ENCODE measurements around the gene ZNF501. TPM values are rescaled to one million over a fixed set of nuclear protein-coding genes. Genes with fewer than 3 reads are reported as not detected.

Gene ZNF501
- 3.0 and 3.7 TPM in 2 replicates for total RNA-seq

GRCh38 chr3:44729384-44729910 is at the start of gene ZNF501:
ZNF501 (plus strand) TSS chr3:44729635; CDS start chr3:44734422, 4,787 bp downstream.

GRCh38 chr3:44712455-44713075 is 16.9 kb upstream of the ZNF501 start, which contains the start of gene ZNF502:
ZNF502 (plus strand) TSS chr3:44712660; CDS start chr3:44720262, 7,602 bp downstream.

GRCh38 chr3:44761424-44762169 is 32.2 kb downstream of the ZNF501 start, which contains the start of the genes KIAA1143 and KIF15:
KIAA1143 (minus strand) TSS chr3:44761619; CDS start chr3:44761602, 17 bp downstream.
KIF15 (plus strand) TSS chr3:44761794; CDS start chr3:44761866, 72 bp downstream.

Other genes starting within 250 kb of the ZNF501 start
- 1.00 and 1.8 TPM in 2 replicates for gene ZKSCAN7, start 174.4 kb upstream of the ZNF501 start, total RNA-seq
- 0.33 and 0.49 TPM in 2 replicates for gene ZNF660, start 144.7 kb upstream of the ZNF501 start, total RNA-seq
- gene ZNF197, start 104.6 kb upstream of the ZNF501 start, total RNA-seq, result 4.4 and 5.5 TPM in 2 replicates
- gene ZNF35, start 80.9 kb upstream of the ZNF501 start, total RNA-seq, result 11.9 and 12.9 TPM in 2 replicates
- gene ZNF502, start 17.0 kb upstream of the ZNF501 start, total RNA-seq, result 2.0 and 3.0 TPM in 2 replicates
- gene KIAA1143, start 32.0 kb downstream of the ZNF501 start, total RNA-seq, result 18.3 and 18.7 TPM in 2 replicates
- 10.7 and 13.8 TPM in 2 replicates for gene KIF15, start 32.2 kb downstream of the ZNF501 start, total RNA-seq
- gene TMEM42, start 132.3 kb downstream of the ZNF501 start, total RNA-seq, result 13.2 and 15.0 TPM in 2 replicates
- 0.07 and 0.20 TPM in 2 replicates for gene TGM4, start 145.0 kb downstream of the ZNF501 start, total RNA-seq
- gene ZDHHC3, start 246.5 kb downstream of the ZNF501 start, total RNA-seq, result 53.6 and 58.4 TPM in 2 replicates
- 46.8 and 53.3 TPM in 2 replicates for gene EXOSC7, start 246.6 kb downstream of the ZNF501 start, total RNA-seq